ENCODE measurements around the gene DHDDS. TPM values are rescaled to one million over a fixed set of nuclear protein-coding genes. Genes with fewer than 3 reads are reported as not detected.
"Not testable (repeated sequence)": the region's sequence is repeated elsewhere in the genome, so short reads cannot be mapped to it uniquely, and the experiment has no call there.

Gene DHDDS
- total RNA-seq: 10 to 100 TPM; 37.0 to 85.9 (median 42.9) TPM

- H3K27me3 ChIP-seq: no peaks in the 10 kb centered on the region
- no peaks in the 10 kb centered on the region for H3K36me3 ChIP-seq
- DNase-seq (ENCODE audit: low spot score in 2 of 2): peak; percentile 98 to 99
- TF ChIP-seq POLR2A (IDR thresholded peaks at IDR 0.05) (peak; percentile 71), POLR2AphosphoS5 (IDR thresholded peaks at IDR 0.05) (peak; percentile 96 to 98 (median 97)), CTCF (IDR thresholded peaks at IDR 0.05) (peak in 1 of 3 donors; percentile 13)
- H3K4me3 ChIP-seq: peak within 1 kb of the TSS; percentile 65 to 79 (median 74)
- H3K27ac ChIP-seq: peak within 1 kb of the TSS; percentile 68 to 83
- H3K4me1 ChIP-seq: no peaks in the 10 kb centered on the region
- no peaks in the 10 kb centered on the region for H3K9me3 ChIP-seq
- intact Hi-C loops (cut with DNase I; ENCODE audit: low total_unique reads): no loop called here
Measured at GRCh38 chr1:26431979-26432695, at the start of gene DHDDS. Gene DHDDS, plus strand, starts transcription at chr1:26432321. Its CDS starts 625 bp downstream, at chr1:26432946.

- no peaks in the 10 kb centered on the region for H3K36me3 ChIP-seq
- H3K4me1 ChIP-seq: no peaks in the 10 kb centered on the region
- DNase-seq (ENCODE audit: low spot score in 2 of 2): no peak
- intact Hi-C loops (cut with DNase I; ENCODE audit: low total_unique reads): no loop called here
- no peak overlapping the region for H3K4me3 ChIP-seq
- TF ChIP-seq POLR2AphosphoS5 (IDR thresholded peaks at IDR 0.05): no peak
- TF ChIP-seq POLR2A (IDR thresholded peaks at IDR 0.05): no peak
- TF ChIP-seq CTCF (IDR thresholded peaks at IDR 0.05): no peak
- H3K27me3 ChIP-seq: no peaks in the 10 kb centered on the region
- no peak overlapping the region for H3K27ac ChIP-seq
- no peaks in the 10 kb centered on the region for H3K9me3 ChIP-seq
Measured at GRCh38 chr1:26384076-26384475, 48.0 kb upstream of the DHDDS start.

GRCh38 chr1:26385063-26385462 is 47.1 kb upstream of the DHDDS start:
- H3K4me1 ChIP-seq; intact Hi-C loops (cut with DNase I; ENCODE audit: low total_unique reads); H3K27me3 ChIP-seq; H3K27ac ChIP-seq; H3K4me3 ChIP-seq; H3K36me3 ChIP-seq; H3K9me3 ChIP-seq; DNase-seq (ENCODE audit: low spot score in 2 of 2): not testable (repeated sequence)

- no peak overlapping the region for H3K4me3 ChIP-seq
- no peaks in the 10 kb centered on the region for H3K9me3 ChIP-seq
- TF ChIP-seq CTCF (IDR thresholded peaks at IDR 0.05) (no peak), POLR2AphosphoS5 (IDR thresholded peaks at IDR 0.05) (no peak), POLR2A (IDR thresholded peaks at IDR 0.05) (no peak)
- H3K4me1 ChIP-seq: no peaks in the 10 kb centered on the region
- no peak overlapping the region for H3K27ac ChIP-seq
- no peak for DNase-seq (ENCODE audit: low spot score in 2 of 2)
- no peaks in the 10 kb centered on the region for H3K36me3 ChIP-seq
- no peaks in the 10 kb centered on the region for H3K27me3 ChIP-seq
- intact Hi-C loops (cut with DNase I; ENCODE audit: low total_unique reads): no loop called here
Measured at GRCh38 chr1:26387447-26387846, 44.7 kb upstream of the DHDDS start.

GRCh38 chr1:26388791-26389445 is 43.2 kb upstream of the DHDDS start:
- Histone ChIP-seq H3K27ac (no peak overlapping the region), H3K9me3 (no peaks in the 10 kb centered on the region), H3K27me3 (no peaks in the 10 kb centered on the region), H3K36me3 (no peaks in the 10 kb centered on the region), H3K4me3 (no peak overlapping the region), H3K4me1 (no peaks in the 10 kb centered on the region)
- TF ChIP-seq POLR2AphosphoS5 (IDR thresholded peaks at IDR 0.05) (no peak), CTCF (IDR thresholded peaks at IDR 0.05) (no peak), POLR2A (IDR thresholded peaks at IDR 0.05) (no peak)
- no peak for DNase-seq (ENCODE audit: low spot score in 2 of 2)
- intact Hi-C loops (cut with DNase I; ENCODE audit: low total_unique reads): no loop called here
